Kidney tubule cell (primary cell): ENCODE data around the gene ARMC6.
"Not testable (repeated sequence)": the region's sequence is repeated elsewhere in the genome, so short reads cannot be mapped to it uniquely, and the experiment has no call there.

ENCODE experiments used
- DNase-seq: peaks from one replicate; pipeline ENCODE4 v3.0.0-alpha.2; 2018; ENCODE audit warnings: low spot score

The ARMC6 gene

GRCh38 chr19:19074196-19074882, 40.9 kb downstream of the ARMC6 start:
- DNase-seq, result no peak

- no peak for DNase-seq
Measured at GRCh38 chr19:19075126-19075525, 41.7 kb downstream of the ARMC6 start.

GRCh38 chr19:19076476-19076875, 43.1 kb downstream of the ARMC6 start:
- DNase-seq, result no peak

GRCh38 chr19:19077103-19077502, 43.7 kb downstream of the ARMC6 start:
- no peak for DNase-seq

- DNase-seq, result no peak
Measured at GRCh38 chr19:19078801-19079200, 45.4 kb downstream of the ARMC6 start.

- DNase-seq, result no peak
Measured at GRCh38 chr19:19079571-19079970, 46.2 kb downstream of the ARMC6 start.

- no peak for DNase-seq
Measured at GRCh38 chr19:19081642-19082151, 48.3 kb downstream of the ARMC6 start.

- DNase-seq, result no peak
Measured at GRCh38 chr19:19083413-19084178, 50.2 kb downstream of the ARMC6 start.

GRCh38 chr19:19087676-19088075, 54.3 kb downstream of the ARMC6 start:
- no peak for DNase-seq

- DNase-seq, result no peak
Measured at GRCh38 chr19:19094513-19094912, 61.1 kb downstream of the ARMC6 start.

GRCh38 chr19:19095691-19096090, 62.3 kb downstream of the ARMC6 start:
- DNase-seq, result peak; percentile 6

GRCh38 chr19:19096641-19097627, 63.5 kb downstream of the ARMC6 start:
- peak; percentile 70 for DNase-seq

- DNase-seq, result no peak
Measured at GRCh38 chr19:19098084-19098702, 64.8 kb downstream of the ARMC6 start.

GRCh38 chr19:19098703-19099632, 65.6 kb downstream of the ARMC6 start:
- DNase-seq, result peak; percentile 18

GRCh38 chr19:19101540-19101939, 68.1 kb downstream of the ARMC6 start:
- DNase-seq, result no peak

GRCh38 chr19:19102566-19102965, 69.2 kb downstream of the ARMC6 start:
- DNase-seq, result not testable (repeated sequence)

GRCh38 chr19:19103167-19103566, 69.8 kb downstream of the ARMC6 start:
- DNase-seq, result no peak

- peak; percentile 53 for DNase-seq
Measured at GRCh38 chr19:19105365-19106055, 72.1 kb downstream of the ARMC6 start.

GRCh38 chr19:19106056-19106551, 72.7 kb downstream of the ARMC6 start:
- DNase-seq, result peak; percentile 40

GRCh38 chr19:19106938-19107337, 73.5 kb downstream of the ARMC6 start:
- not testable (repeated sequence) for DNase-seq
